ENCODE data around the gene ACSS2.

ACSS2 gene

GRCh38 chr20:34943808-34944567 is 67.6 kb downstream of the ACSS2 start:
- POLR2A ChIA-PET = interaction anchor here (0.5 to 0.7 kb wide), 3 partner anchors 11 to 68 kb away, joined by 3 read pairs; partner anchors contain the start of gene ACSS2
- TF ChIP-seq CTCF (IDR thresholded peaks at IDR 0.05; ENCODE audit: insufficient read depth, low read length, missing control alignments) = no peak
- DNase-seq (ENCODE audit: low read depth, low spot score) = no peak
- H3K4me3 ChIP-seq (ENCODE audit: low read depth, low read length) = no peak overlapping the region
- CTCF ChIA-PET = interaction anchor here (1.0 to 8.2 kb wide), 5 partner anchors 11 to 76 kb away, joined by 3 to 67 read pairs (median 4); partner anchors contain the start of genes ACSS2 and GGT7

- CTCF ChIA-PET = interaction anchor here (8.2 kb wide), 1 partner anchor 71 kb away, joined by 67 read pairs; the partner anchor contains the start of genes ACSS2 and GGT7
- no peak for DNase-seq (ENCODE audit: low read depth, low spot score)
- no peak overlapping the region for H3K4me3 ChIP-seq (ENCODE audit: low read depth, low read length)
- TF ChIP-seq CTCF (IDR thresholded peaks at IDR 0.05; ENCODE audit: insufficient read depth, low read length, missing control alignments) = no peak
- POLR2A ChIA-PET = interaction anchor here (1.2 kb wide), 1 partner anchor 10 kb away, joined by 6 read pairs; the partner anchor contains the start of genes GSS and MYH7B
Measured at GRCh38 chr20:34945315-34946077, 69.1 kb downstream of the ACSS2 start.

- H3K4me3 ChIP-seq (ENCODE audit: low read depth, low read length) = no peak overlapping the region
- no peak for TF ChIP-seq CTCF (IDR thresholded peaks at IDR 0.05; ENCODE audit: insufficient read depth, low read length, missing control alignments)
- POLR2A ChIA-PET = interaction anchor here (1.2 kb wide), 1 partner anchor 9 kb away, joined by 6 read pairs; the partner anchor contains the start of genes GSS and MYH7B
- no peak for DNase-seq (ENCODE audit: low read depth, low spot score)
- CTCF ChIA-PET = interaction anchor here (1.1 to 8.2 kb wide), 2 partner anchors 66 to 72 kb away, joined by 3 to 67 read pairs; partner anchors contain the start of genes ACSS2 and GGT7
Measured at GRCh38 chr20:34946661-34947060, 70.2 kb downstream of the ACSS2 start.

- ChIA-PET POLR2A (no interaction called here), CTCF (no interaction called here)
- H3K4me3 ChIP-seq (ENCODE audit: low read depth, low read length) = no peak overlapping the region
- no peak for TF ChIP-seq CTCF (IDR thresholded peaks at IDR 0.05; ENCODE audit: insufficient read depth, low read length, missing control alignments)
- no peak for DNase-seq (ENCODE audit: low read depth, low spot score)
Measured at GRCh38 chr20:34947336-34947735, 70.9 kb downstream of the ACSS2 start.

GRCh38 chr20:34948030-34948429 is 71.6 kb downstream of the ACSS2 start:
- TF ChIP-seq CTCF (IDR thresholded peaks at IDR 0.05; ENCODE audit: insufficient read depth, low read length, missing control alignments) = no peak
- ChIA-PET POLR2A (interaction anchor here (0.6 kb wide), 1 partner anchor 73 kb away, joined by 3 read pairs; no protein-coding TSS in a partner anchor), CTCF (interaction anchor here (0.7 to 12.9 kb wide), 5 partner anchors 65 to 148 kb away, joined by 3 to 245 read pairs (median 4); partner anchors contain the start of genes ACSS2 and GGT7)
- H3K4me3 ChIP-seq (ENCODE audit: low read depth, low read length) = no peak overlapping the region
- DNase-seq (ENCODE audit: low read depth, low spot score) = peak; percentile 75

All from AG04449 (cell line).